ENCODE measurements around the gene DUSP12. TPM values are rescaled to one million over a fixed set of nuclear protein-coding genes. Genes with fewer than 3 reads are reported as not detected.
A peak's percentile ranks its signal among the peaks of the same experiment; 100 is the strongest.

Gene DUSP12
- total RNA-seq, 1 experiment from 2014 or later = 36.9 TPM

GRCh38 chr1:161791904-161792655 is 42.5 kb downstream of the DUSP12 start:
- no peak for DNase-seq (ENCODE audit: low read depth)
- in situ Hi-C loops (cut with HindIII; ENCODE audit: low pct_unique_long_range_greater_than_20kb, low sequenced_read_pairs) = no loop called here

DNA sequence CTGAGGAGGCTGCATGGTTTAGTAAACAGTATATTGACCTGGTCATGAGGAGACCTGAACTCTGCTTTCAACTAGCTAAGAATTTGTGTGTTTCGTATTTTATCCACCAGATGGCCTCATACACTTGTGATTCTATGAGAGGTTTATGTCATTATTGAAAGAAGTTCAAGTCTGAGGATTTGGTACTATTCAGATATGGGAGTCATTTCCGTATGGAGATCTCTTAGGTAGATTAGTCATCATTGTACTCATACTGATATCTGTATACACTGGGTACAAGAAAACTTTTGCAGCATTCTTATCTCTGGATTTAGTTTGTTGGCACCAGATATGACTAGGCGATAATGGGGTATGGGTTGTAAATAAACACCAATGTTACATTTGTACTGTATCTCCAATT is 43.2 kb downstream of the DUSP12 start:
- in situ Hi-C loops (cut with HindIII; ENCODE audit: low pct_unique_long_range_greater_than_20kb, low sequenced_read_pairs) = no loop called here
- peak; percentile 76 for DNase-seq (ENCODE audit: low read depth)

DNA sequence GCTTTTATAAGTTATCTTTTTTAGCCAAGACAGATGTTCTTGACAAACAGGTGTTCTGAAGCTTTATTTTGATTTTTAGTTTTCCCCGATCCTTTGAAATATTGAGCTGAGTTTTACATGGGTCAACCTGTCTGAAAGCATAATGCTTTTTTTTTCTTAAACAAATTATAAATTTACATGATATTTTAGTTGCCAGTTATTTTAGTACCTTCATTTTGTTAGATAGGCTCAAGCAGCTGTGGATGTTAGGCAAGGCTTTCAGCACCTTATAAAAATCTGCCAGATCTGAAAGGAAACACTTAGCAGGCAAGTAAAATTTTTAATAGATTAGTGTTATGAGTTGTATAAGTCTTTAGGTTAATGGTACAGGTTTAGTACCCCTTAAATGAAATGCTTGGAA is 50.2 kb downstream of the DUSP12 start:
- no peak for DNase-seq (ENCODE audit: low read depth)
- in situ Hi-C loops (cut with HindIII; ENCODE audit: low pct_unique_long_range_greater_than_20kb, low sequenced_read_pairs) = no loop called here

DNA sequence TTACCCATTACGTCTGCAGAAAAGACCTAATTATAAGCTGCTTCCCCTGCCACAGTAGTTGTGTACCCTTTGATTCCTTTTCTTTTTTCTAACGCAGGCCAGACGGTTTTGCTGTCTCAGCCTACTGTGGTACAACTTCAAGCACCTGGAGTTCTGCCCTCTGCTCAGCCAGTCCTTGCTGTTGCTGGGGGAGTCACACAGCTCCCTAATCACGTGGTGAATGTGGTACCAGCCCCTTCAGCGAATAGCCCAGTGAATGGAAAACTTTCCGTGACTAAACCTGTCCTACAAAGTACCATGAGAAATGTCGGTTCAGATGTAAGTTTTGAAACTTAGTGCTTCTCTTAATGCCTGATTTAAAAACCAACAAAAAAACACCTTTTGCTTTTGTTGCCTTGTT is 52.4 kb downstream of the DUSP12 start:
- no peak for DNase-seq (ENCODE audit: low read depth)
- in situ Hi-C loops (cut with HindIII; ENCODE audit: low pct_unique_long_range_greater_than_20kb, low sequenced_read_pairs) = no loop called here

DNA sequence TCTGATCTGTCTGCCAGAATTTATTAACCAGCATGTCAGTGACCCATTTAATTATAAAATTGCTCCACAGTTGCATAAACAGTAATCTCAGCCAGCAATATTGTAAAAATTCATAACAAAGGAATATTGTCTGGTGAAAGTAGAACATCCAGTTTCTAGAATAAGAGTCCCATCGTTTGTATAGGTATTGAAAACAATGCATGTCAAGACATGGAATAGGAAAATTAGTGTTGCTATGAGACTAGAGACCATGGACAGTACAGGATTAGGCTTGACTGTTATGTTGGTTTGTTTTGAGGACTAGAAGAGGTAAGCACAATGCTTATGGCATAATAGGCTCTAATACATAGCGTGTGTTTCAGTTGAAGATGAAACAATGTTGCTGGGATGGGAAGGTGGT is 53.6 kb downstream of the DUSP12 start:
- in situ Hi-C loops (cut with HindIII; ENCODE audit: low pct_unique_long_range_greater_than_20kb, low sequenced_read_pairs) = no loop called here

DNA sequence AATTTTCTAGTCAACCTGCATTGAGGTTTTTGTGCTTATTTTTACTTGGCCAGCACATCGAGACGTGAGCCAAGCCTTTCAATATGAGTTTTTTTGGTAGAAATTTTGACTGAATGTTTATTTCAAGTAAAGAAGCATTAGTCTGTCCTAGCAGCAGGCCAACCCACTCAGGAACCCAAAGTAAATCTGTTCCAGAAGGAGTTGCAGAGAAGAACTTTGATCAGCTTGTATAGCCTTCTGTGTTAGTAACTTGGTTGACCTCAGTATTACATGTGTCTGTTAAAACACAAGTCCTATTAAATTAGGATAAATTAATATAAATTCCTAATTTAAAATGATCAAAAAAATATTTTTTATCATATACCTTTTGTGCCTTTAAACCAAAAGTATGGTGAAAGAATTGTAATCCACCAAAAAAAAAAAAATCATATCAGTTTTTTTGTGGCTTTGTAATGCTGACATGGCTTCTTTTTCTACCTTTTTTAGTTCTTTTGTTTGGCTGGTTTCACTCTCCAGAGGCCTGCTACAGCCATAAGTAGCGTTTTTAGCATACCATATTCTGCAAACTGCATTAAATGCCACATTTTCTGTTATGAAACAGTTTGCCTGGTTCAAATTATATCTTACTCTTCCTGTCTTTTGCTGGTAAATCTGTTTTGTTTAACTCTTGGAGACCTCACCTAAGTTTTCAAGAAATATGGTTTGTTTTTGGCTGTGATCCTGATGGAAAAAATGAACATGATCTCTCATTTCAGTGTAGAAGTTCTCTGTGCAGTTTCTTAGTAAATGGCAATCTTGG is 56.0 kb downstream of the DUSP12 start:
- in situ Hi-C loops (cut with HindIII; ENCODE audit: low pct_unique_long_range_greater_than_20kb, low sequenced_read_pairs) = no loop called here
- no peak for DNase-seq (ENCODE audit: low read depth)

More for the DNA sequence above, 53.6 kb downstream of the DUSP12 start:
- no peak for DNase-seq (ENCODE audit: low read depth)

Other genes with a start within 250 kb of the DUSP12 start
- 0.17 TPM in 1 of 2 replicates, not detected in the other for gene FCGR2A, start 244.3 kb upstream of the DUSP12 start, total RNA-seq (2014; rRNA removed; shearing (Covaris generic); ENCODE audit: low replicate concordance)
- 0.09 and 0.61 TPM in 2 replicates for gene HSPA6, start 225.2 kb upstream of the DUSP12 start, total RNA-seq (2014; rRNA removed; shearing (Covaris generic); ENCODE audit: low replicate concordance)
- gene FCGR3A, start 200.0 kb upstream of the DUSP12 start, total RNA-seq (2014; rRNA removed; shearing (Covaris generic); ENCODE audit: low replicate concordance) = not detected in 2 replicates
- gene FCGR3B, start 118.6 kb upstream of the DUSP12 start, total RNA-seq (2014; rRNA removed; shearing (Covaris generic); ENCODE audit: low replicate concordance) = not detected in 2 replicates
- not detected in 2 replicates for gene FCGR2B, start 86.6 kb upstream of the DUSP12 start, total RNA-seq (2014; rRNA removed; shearing (Covaris generic); ENCODE audit: low replicate concordance)
- not detected in 2 replicates for gene FCRLA, start 42.6 kb upstream of the DUSP12 start, total RNA-seq (2014; rRNA removed; shearing (Covaris generic); ENCODE audit: low replicate concordance)
- 3.2 and 5.3 TPM in 2 replicates for gene FCRLB, start 28.2 kb upstream of the DUSP12 start, total RNA-seq (2014; rRNA removed; shearing (Covaris generic); ENCODE audit: low replicate concordance)
- 10.8 and 13.5 TPM in 2 replicates for gene ATF6, start 16.5 kb downstream of the DUSP12 start, total RNA-seq (2014; rRNA removed; shearing (Covaris generic); ENCODE audit: low replicate concordance)